ENCODE measurements around the gene FOXR1.

The FOXR1 gene

DNA sequence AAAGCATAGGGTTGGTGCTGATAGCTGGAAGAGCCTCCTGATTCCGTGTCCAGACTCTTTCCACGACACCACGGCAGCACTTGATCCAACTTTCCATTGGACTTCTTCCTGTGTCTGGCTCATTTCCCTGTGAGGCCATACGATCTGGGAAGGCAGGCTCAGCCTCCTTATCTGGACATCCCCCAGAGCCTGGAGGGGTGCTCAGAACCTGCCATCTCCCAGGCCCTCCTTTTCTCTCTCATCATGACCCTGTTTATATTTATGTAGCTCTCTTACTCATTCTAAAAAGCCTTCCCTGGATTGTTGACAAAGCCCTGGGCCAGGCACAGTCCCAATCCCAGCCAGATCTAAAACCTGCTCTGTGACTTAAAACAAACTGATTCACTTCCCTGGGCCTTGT is 38.1 kb upstream of the FOXR1 start:
- DNase-seq (ENCODE audit: low read depth in 2 of 2), result peak in 1 of 2 donors; percentile 44
- no peak for TF ChIP-seq CTCF (IDR thresholded peaks at IDR 0.05; ENCODE audit: low read depth, low read length)
- H3K4me3 ChIP-seq (replicated peaks in 1 of 2; ENCODE audit: low read depth in 2 of 2, low read length in 2 of 2), result no peak overlapping the region

- no peak overlapping the region for H3K4me3 ChIP-seq (replicated peaks in 1 of 2; ENCODE audit: low read depth in 2 of 2, low read length in 2 of 2)
- no peak for DNase-seq (ENCODE audit: low read depth in 2 of 2)
- no peak for TF ChIP-seq CTCF (IDR thresholded peaks at IDR 0.05; ENCODE audit: low read depth, low read length)
Observed at GRCh38 chr11:118935376-118935775, 36.2 kb upstream of the FOXR1 start.

DNA sequence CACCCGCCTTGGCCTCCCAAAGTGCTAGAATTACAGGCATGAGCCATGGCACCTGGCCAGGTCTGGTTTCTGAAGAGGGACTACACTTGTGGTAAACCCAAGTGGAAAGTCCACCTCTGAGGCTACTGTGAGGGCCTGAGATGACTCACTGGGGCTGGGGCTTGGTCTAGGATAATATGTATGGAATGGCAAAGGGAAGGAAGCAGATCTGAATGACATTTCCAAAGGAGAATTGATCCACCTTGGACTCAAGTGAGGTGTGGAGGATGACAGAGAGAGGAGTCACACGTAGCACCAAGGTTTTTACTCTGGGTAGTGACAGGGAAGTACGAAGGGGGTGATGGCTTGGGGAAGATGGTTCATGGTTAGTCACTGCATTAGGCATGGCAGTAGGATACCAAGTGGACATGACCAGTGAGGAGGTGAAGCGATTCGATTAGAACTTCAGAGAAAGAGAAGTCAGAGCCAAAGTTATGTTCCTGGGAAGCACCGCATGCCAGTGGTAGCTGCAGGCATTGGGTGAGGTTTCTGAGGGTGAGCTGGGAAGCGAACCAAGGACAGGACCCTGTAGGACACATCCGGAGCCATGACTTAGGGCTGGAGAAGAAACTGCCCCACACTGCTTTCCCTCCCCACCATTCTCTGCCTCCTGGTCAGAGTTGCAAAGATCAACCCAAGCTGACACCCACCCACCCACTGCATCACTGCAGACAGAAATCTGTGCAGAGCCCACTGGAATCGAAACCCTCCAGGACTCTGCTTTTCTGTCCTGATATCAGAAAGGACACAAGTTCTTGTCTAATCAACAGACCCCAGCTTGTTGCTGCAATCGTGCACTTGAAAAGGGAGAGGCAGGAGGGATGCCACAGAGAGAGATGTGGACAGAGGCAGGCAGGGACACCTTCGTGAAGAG is 32.8 kb upstream of the FOXR1 start:
- DNase-seq (ENCODE audit: low read depth in 2 of 2), result peak; percentile 35 to 65

DNA sequence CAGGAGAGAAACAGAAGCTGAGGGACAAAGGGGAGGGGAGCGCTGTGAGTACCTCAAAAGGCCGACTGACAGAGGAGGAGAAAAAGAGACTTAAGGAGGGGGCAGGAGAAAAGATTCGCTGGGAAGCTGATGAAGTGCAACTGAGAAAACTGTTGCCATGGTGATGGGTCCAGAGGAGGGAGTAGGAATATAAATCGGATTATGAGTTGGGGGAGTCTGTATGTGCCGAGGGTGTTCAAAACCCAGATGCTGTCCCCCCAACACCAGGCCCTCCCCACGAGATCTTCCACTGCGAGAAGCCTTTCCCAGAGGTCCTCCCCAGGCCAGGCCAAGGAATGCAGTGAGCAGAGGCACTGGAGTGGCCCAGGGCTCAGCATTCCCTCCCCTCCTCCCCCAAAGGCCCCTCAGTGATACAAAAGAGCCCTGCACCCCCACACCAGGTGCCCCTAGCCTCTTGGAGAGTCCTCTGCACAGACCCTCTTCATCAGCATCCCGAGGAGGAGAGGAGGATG is 32.1 kb upstream of the FOXR1 start:
- no peak overlapping the region for H3K4me3 ChIP-seq (replicated peaks in 1 of 2; ENCODE audit: low read depth in 2 of 2, low read length in 2 of 2)
- TF ChIP-seq CTCF (IDR thresholded peaks at IDR 0.05; ENCODE audit: low read depth, low read length), result no peak
- no peak for DNase-seq (ENCODE audit: low read depth in 2 of 2)

More for the DNA sequence above, 32.8 kb upstream of the FOXR1 start:
- no peak overlapping the region for H3K4me3 ChIP-seq (replicated peaks in 1 of 2; ENCODE audit: low read depth in 2 of 2, low read length in 2 of 2)
- no peak for TF ChIP-seq CTCF (IDR thresholded peaks at IDR 0.05; ENCODE audit: low read depth, low read length)

GRCh38 chr11:118939953-118940598 is 31.5 kb upstream of the FOXR1 start:
- no peak for TF ChIP-seq CTCF (IDR thresholded peaks at IDR 0.05; ENCODE audit: low read depth, low read length)
- DNase-seq (ENCODE audit: low read depth in 2 of 2), result peak in 1 of 2 donors; percentile 43
- H3K4me3 ChIP-seq (replicated peaks in 1 of 2; ENCODE audit: low read depth in 2 of 2, low read length in 2 of 2), result no peak overlapping the region

- no peak overlapping the region for H3K4me3 ChIP-seq (replicated peaks in 1 of 2; ENCODE audit: low read depth in 2 of 2, low read length in 2 of 2)
- no peak for TF ChIP-seq CTCF (IDR thresholded peaks at IDR 0.05; ENCODE audit: low read depth, low read length)
- no peak for DNase-seq (ENCODE audit: low read depth in 2 of 2)
Observed at GRCh38 chr11:118947091-118947490, 24.5 kb upstream of the FOXR1 start.

All from cardiac fibroblast (primary cell).